Measurements from ENCODE around the gene ZNG1F.
"Not testable (repeated sequence)": the region's sequence is repeated elsewhere in the genome, so short reads cannot be mapped to it uniquely, and the experiment has no call there.

Gene ZNG1F

GRCh38 chr9:41188439-41188838 is 678 bp downstream of the ZNG1F start:
- H3K27ac ChIP-seq (ENCODE audit: low read depth in 2 of 2, low read length in 2 of 2); H3K27me3 ChIP-seq (ENCODE audit: control insufficient read depth in 2 of 2, insufficient read depth in 2 of 2, low read length in 2 of 2); H3K9ac ChIP-seq (ENCODE audit: low read depth in 1 of 2, low read length in 2 of 2); H3K9me3 ChIP-seq (ENCODE audit: control insufficient read depth in 2 of 2, low read length in 2 of 2); H3K4me3 ChIP-seq (ENCODE audit: low read length in 2 of 2); H3K4me1 ChIP-seq (ENCODE audit: control insufficient read depth in 2 of 2, insufficient read depth in 2 of 2, low read length in 2 of 2); H3K36me3 ChIP-seq (ENCODE audit: control insufficient read depth in 2 of 2, insufficient read depth in 2 of 2, low read length in 2 of 2): not testable (repeated sequence)

- H3K36me3 ChIP-seq (ENCODE audit: control insufficient read depth in 2 of 2, insufficient read depth in 2 of 2, low read length in 2 of 2); H3K4me1 ChIP-seq (ENCODE audit: control insufficient read depth in 2 of 2, insufficient read depth in 2 of 2, low read length in 2 of 2); H3K9me3 ChIP-seq (ENCODE audit: control insufficient read depth in 2 of 2, low read length in 2 of 2); H3K4me3 ChIP-seq (ENCODE audit: low read length in 2 of 2); H3K27me3 ChIP-seq (ENCODE audit: control insufficient read depth in 2 of 2, insufficient read depth in 2 of 2, low read length in 2 of 2); H3K9ac ChIP-seq (ENCODE audit: low read depth in 1 of 2, low read length in 2 of 2); H3K27ac ChIP-seq (ENCODE audit: low read depth in 2 of 2, low read length in 2 of 2): not testable (repeated sequence)
These were observed 14.1 kb downstream of the ZNG1F start for GRCh38 chr9:41174994-41175393.

- not testable (repeated sequence) for H3K36me3 ChIP-seq (ENCODE audit: control insufficient read depth in 2 of 2, insufficient read depth in 2 of 2, low read length in 2 of 2); H3K27me3 ChIP-seq (ENCODE audit: control insufficient read depth in 2 of 2, insufficient read depth in 2 of 2, low read length in 2 of 2); H3K4me3 ChIP-seq (ENCODE audit: low read length in 2 of 2); H3K9me3 ChIP-seq (ENCODE audit: control insufficient read depth in 2 of 2, low read length in 2 of 2); H3K4me1 ChIP-seq (ENCODE audit: control insufficient read depth in 2 of 2, insufficient read depth in 2 of 2, low read length in 2 of 2); H3K9ac ChIP-seq (ENCODE audit: low read depth in 1 of 2, low read length in 2 of 2); H3K27ac ChIP-seq (ENCODE audit: low read depth in 2 of 2, low read length in 2 of 2)
These were observed 39.0 kb downstream of the ZNG1F start for GRCh38 chr9:41150116-41150515.

- H3K27ac ChIP-seq (ENCODE audit: low read depth in 2 of 2, low read length in 2 of 2); H3K9me3 ChIP-seq (ENCODE audit: control insufficient read depth in 2 of 2, low read length in 2 of 2); H3K27me3 ChIP-seq (ENCODE audit: control insufficient read depth in 2 of 2, insufficient read depth in 2 of 2, low read length in 2 of 2); H3K4me3 ChIP-seq (ENCODE audit: low read length in 2 of 2); H3K36me3 ChIP-seq (ENCODE audit: control insufficient read depth in 2 of 2, insufficient read depth in 2 of 2, low read length in 2 of 2); H3K4me1 ChIP-seq (ENCODE audit: control insufficient read depth in 2 of 2, insufficient read depth in 2 of 2, low read length in 2 of 2); H3K9ac ChIP-seq (ENCODE audit: low read depth in 1 of 2, low read length in 2 of 2): not testable (repeated sequence)
These were observed 47.2 kb downstream of the ZNG1F start for GRCh38 chr9:41141878-41142277.

- not testable (repeated sequence) for H3K4me1 ChIP-seq (ENCODE audit: control insufficient read depth in 2 of 2, insufficient read depth in 2 of 2, low read length in 2 of 2); H3K36me3 ChIP-seq (ENCODE audit: control insufficient read depth in 2 of 2, insufficient read depth in 2 of 2, low read length in 2 of 2); H3K4me3 ChIP-seq (ENCODE audit: low read length in 2 of 2); H3K27ac ChIP-seq (ENCODE audit: low read depth in 2 of 2, low read length in 2 of 2); H3K9ac ChIP-seq (ENCODE audit: low read depth in 1 of 2, low read length in 2 of 2); H3K9me3 ChIP-seq (ENCODE audit: control insufficient read depth in 2 of 2, low read length in 2 of 2); H3K27me3 ChIP-seq (ENCODE audit: control insufficient read depth in 2 of 2, insufficient read depth in 2 of 2, low read length in 2 of 2)
These were observed 60.5 kb downstream of the ZNG1F start, which contains the start of gene FOXD4L6 for GRCh38 chr9:41128581-41128980. TSS of gene FOXD4L6 (minus strand) at chr9:41128681. CDS start at chr9:41128383, 298 bp downstream.

GRCh38 chr9:41126746-41127446 is 62.2 kb downstream of the ZNG1F start:
- not testable (repeated sequence) for H3K27ac ChIP-seq (ENCODE audit: low read depth in 2 of 2, low read length in 2 of 2); H3K4me1 ChIP-seq (ENCODE audit: control insufficient read depth in 2 of 2, insufficient read depth in 2 of 2, low read length in 2 of 2); H3K36me3 ChIP-seq (ENCODE audit: control insufficient read depth in 2 of 2, insufficient read depth in 2 of 2, low read length in 2 of 2); H3K4me3 ChIP-seq (ENCODE audit: low read length in 2 of 2); H3K27me3 ChIP-seq (ENCODE audit: control insufficient read depth in 2 of 2, insufficient read depth in 2 of 2, low read length in 2 of 2); H3K9ac ChIP-seq (ENCODE audit: low read depth in 1 of 2, low read length in 2 of 2); H3K9me3 ChIP-seq (ENCODE audit: control insufficient read depth in 2 of 2, low read length in 2 of 2)

GRCh38 chr9:41125936-41126335 is 63.2 kb downstream of the ZNG1F start:
- H3K4me1 ChIP-seq (ENCODE audit: control insufficient read depth in 2 of 2, insufficient read depth in 2 of 2, low read length in 2 of 2); H3K36me3 ChIP-seq (ENCODE audit: control insufficient read depth in 2 of 2, insufficient read depth in 2 of 2, low read length in 2 of 2); H3K27ac ChIP-seq (ENCODE audit: low read depth in 2 of 2, low read length in 2 of 2); H3K9ac ChIP-seq (ENCODE audit: low read depth in 1 of 2, low read length in 2 of 2); H3K4me3 ChIP-seq (ENCODE audit: low read length in 2 of 2); H3K27me3 ChIP-seq (ENCODE audit: control insufficient read depth in 2 of 2, insufficient read depth in 2 of 2, low read length in 2 of 2); H3K9me3 ChIP-seq (ENCODE audit: control insufficient read depth in 2 of 2, low read length in 2 of 2): not testable (repeated sequence)

GRCh38 chr9:41125109-41125658 is 63.9 kb downstream of the ZNG1F start:
- H3K9ac ChIP-seq (ENCODE audit: low read depth in 1 of 2, low read length in 2 of 2); H3K4me3 ChIP-seq (ENCODE audit: low read length in 2 of 2); H3K27ac ChIP-seq (ENCODE audit: low read depth in 2 of 2, low read length in 2 of 2); H3K27me3 ChIP-seq (ENCODE audit: control insufficient read depth in 2 of 2, insufficient read depth in 2 of 2, low read length in 2 of 2); H3K9me3 ChIP-seq (ENCODE audit: control insufficient read depth in 2 of 2, low read length in 2 of 2); H3K4me1 ChIP-seq (ENCODE audit: control insufficient read depth in 2 of 2, insufficient read depth in 2 of 2, low read length in 2 of 2); H3K36me3 ChIP-seq (ENCODE audit: control insufficient read depth in 2 of 2, insufficient read depth in 2 of 2, low read length in 2 of 2): not testable (repeated sequence)

GRCh38 chr9:41124250-41125108 is 64.6 kb downstream of the ZNG1F start:
- not testable (repeated sequence) for H3K9me3 ChIP-seq (ENCODE audit: control insufficient read depth in 2 of 2, low read length in 2 of 2); H3K36me3 ChIP-seq (ENCODE audit: control insufficient read depth in 2 of 2, insufficient read depth in 2 of 2, low read length in 2 of 2); H3K9ac ChIP-seq (ENCODE audit: low read depth in 1 of 2, low read length in 2 of 2); H3K4me1 ChIP-seq (ENCODE audit: control insufficient read depth in 2 of 2, insufficient read depth in 2 of 2, low read length in 2 of 2); H3K27ac ChIP-seq (ENCODE audit: low read depth in 2 of 2, low read length in 2 of 2); H3K4me3 ChIP-seq (ENCODE audit: low read length in 2 of 2); H3K27me3 ChIP-seq (ENCODE audit: control insufficient read depth in 2 of 2, insufficient read depth in 2 of 2, low read length in 2 of 2)

GRCh38 chr9:41123812-41124211 is 65.3 kb downstream of the ZNG1F start:
- not testable (repeated sequence) for H3K36me3 ChIP-seq (ENCODE audit: control insufficient read depth in 2 of 2, insufficient read depth in 2 of 2, low read length in 2 of 2); H3K9me3 ChIP-seq (ENCODE audit: control insufficient read depth in 2 of 2, low read length in 2 of 2); H3K27ac ChIP-seq (ENCODE audit: low read depth in 2 of 2, low read length in 2 of 2); H3K9ac ChIP-seq (ENCODE audit: low read depth in 1 of 2, low read length in 2 of 2); H3K4me1 ChIP-seq (ENCODE audit: control insufficient read depth in 2 of 2, insufficient read depth in 2 of 2, low read length in 2 of 2); H3K4me3 ChIP-seq (ENCODE audit: low read length in 2 of 2); H3K27me3 ChIP-seq (ENCODE audit: control insufficient read depth in 2 of 2, insufficient read depth in 2 of 2, low read length in 2 of 2)

Data from mucosa of rectum (tissue), 2 donors.